GM18861 (cell line): ENCODE data around the gene SMNDC1.

Experiments used
- ATAC-seq: cut with Tn5 transposase; IDR thresholded peaks from one replicate; pipeline ENCODE4 v1.9.1; 2021; ENCODE audit not compliant: unreplicated experiment

The SMNDC1 gene

DNA sequence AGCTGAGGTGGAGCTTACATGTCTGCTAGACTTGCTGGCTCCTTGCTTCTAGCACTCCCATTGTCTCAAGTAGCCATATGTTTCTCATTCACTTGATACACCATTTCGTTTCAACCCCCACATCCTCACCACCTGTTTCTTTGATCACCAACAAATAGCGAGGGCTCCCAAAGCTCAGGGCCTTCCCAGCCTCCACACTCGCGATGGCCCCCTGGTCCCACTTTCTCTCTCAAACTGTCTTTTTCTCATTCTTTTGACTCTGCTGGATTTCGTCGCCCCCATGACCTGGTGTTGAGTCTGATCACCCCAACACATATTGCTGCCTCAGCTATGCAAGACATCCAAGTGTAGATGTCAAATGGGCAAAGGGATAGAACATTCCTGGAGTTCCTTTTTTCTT, 26.0 kb upstream of the SMNDC1 start:
- ATAC-seq, result no peak

DNA sequence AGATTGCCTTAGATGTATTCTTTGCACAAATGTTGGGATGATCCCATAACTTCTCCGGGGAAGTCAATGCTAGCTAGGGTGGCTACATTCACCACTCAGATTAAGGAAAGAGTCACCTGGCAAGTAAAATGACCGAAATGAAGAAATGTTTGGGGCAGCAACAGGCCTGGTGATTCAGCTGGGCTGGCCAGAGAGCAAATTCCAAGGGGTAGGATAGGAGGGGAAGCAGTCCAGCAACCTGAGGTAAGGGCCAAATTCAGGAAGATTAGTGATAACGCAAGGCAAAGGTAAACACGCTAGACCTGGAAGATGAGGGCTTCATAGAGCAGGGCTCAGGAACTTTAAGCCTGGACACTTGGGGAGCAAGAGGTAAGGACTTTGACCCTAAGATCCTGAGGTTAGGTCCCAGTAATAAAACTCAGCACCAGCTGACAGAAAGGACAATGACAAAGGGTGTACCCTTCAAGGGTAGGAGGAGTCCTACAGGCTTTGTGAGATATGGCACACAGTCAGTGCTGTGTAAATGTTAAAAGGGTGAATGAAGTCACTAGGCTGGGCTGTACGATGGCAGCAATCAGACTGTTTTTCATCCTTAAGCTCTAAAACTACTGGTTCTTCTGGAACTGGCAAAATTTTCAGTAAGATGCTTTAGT, 22.7 kb upstream of the SMNDC1 start:
- no peak for ATAC-seq

- ATAC-seq, result no peak
Measured at GRCh38 chr10:110326351-110327032, 21.8 kb upstream of the SMNDC1 start.

DNA sequence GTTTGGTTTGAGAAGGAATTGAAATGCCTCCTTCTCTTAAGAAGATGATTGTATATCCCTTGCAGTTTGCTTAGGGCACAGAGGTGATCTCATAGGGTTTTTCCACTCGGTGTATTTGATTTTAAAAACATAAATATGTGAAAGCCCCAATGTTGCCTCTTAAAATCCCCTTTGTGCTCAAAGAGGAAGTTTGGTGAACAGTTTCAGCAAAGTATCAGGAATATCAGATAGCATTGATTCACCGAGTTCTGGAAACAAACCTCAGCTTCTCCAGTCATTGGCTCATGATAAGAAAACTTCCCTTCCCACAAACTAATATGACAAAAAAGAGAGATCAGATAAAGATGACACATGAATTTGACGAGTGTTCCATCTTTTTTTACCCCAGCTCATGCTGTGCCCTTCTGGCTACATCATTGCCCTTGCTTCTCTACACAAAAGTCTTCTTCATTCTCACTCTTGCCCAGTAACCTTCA, 20.1 kb upstream of the SMNDC1 start:
- ATAC-seq, result peak; percentile 55

DNA sequence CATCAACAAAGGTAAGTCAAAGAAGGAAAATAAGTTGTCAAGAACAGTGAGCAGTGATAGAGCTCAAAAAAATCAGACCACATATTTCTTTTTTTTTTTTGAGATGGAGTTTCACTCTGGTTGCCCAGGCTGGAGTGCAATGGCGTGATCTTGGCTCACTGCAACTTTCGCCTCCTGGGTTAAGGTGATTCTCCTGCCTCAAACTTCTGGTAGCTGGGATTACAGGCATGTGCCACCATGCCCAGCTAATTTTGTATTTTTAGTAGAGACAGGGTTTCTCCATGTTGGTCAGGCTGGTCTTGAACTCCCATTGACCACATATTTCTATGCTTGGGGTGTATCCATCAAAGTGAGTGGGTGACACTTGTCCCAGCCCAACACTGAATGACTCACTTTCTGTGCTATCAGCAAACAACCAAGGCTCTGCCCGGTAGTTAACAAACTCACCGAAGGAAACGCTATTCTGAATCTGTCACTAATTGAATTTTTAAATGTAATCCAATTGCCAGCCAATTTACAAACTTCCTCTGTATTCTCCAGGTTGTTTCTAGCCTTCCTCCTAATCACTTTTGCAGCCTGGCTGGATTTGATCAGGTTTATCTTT, 19.6 kb upstream of the SMNDC1 start:
- ATAC-seq, result peak; percentile 38

DNA sequence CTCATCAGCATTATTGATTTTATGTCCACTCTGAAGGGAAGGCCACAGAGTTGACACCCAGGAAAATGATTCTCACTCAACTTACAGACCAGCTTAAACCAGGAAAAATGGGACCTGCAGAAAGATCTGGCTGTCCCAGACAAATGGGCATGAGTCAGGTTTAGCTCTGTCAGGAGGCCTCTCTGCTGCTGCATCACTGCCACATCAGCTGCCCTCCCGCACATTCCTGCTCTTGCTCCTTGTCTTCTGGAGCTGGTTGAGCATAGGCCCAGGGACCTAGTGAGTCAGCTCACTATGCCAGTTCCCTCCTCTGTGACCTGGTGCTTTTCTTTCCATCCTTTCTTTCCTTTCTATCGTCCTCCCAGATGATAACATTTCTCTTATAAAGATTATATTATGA, 18.8 kb upstream of the SMNDC1 start:
- no peak for ATAC-seq

- no peak for ATAC-seq
Measured at GRCh38 chr10:110321869-110322620, 17.3 kb upstream of the SMNDC1 start.

- no peak for ATAC-seq
Measured at GRCh38 chr10:110317866-110318850, 13.4 kb upstream of the SMNDC1 start.

DNA sequence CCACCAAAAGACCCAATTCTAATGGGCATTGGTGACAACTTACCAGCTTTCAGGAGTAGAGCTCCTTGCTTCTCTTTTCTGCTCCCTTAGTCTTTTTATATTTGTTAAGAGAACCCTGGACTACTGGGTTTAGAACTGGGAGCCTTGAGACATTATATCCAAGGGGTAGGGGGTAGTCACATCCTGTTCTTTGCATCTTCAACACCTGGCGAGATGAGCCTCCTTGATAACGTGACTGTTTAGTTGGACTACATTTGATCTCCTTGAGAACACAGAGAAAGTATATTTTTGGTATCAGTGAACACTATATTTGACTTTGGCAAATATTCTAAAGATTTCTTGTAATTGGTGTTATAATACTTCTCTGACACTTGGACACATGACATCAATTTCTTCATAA, 9.0 kb upstream of the SMNDC1 start:
- no peak for ATAC-seq

DNA sequence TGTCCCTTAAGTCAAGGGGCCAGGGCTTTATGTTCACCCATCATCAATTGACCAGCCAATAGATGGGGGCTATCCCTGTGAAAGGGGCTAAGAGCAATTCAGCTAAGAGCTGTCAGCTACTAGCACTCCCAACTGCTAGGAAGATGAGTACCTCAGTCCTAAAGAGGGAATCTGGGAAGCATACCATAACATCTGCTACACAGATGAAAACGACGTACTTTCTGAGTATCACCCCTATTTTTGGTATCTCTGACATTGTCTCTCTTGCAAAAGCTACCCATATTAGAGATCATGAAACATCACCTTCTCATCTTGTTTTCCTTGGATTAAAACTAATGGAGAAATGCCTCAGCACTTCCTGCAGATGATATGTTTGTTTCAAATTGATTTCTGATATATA, 7.5 kb upstream of the SMNDC1 start:
- no peak for ATAC-seq

GRCh38 chr10:110311357-110311949, 6.7 kb upstream of the SMNDC1 start:
- ATAC-seq, result peak; percentile 66

DNA sequence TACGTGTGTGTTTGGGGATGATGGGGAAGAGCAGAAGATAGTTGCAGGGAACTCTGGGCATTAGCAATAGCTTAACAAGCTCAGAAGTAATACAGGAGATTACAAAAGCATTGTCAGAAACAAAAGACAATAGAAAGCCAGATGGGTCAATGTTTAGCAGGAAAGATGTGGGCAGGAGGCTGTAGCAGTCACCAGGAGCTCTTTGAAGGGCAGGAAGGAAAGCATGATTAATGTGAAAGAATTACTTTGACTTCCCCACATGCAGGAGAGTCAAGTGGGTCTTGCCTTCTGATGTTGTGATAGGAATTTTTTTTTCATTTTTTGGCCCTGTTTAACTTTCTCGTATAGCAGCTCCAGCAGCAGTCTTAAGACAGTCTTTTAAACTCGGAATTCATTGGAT, 6.0 kb upstream of the SMNDC1 start:
- no peak for ATAC-seq

GRCh38 chr10:110307805-110308204, 3.1 kb upstream of the SMNDC1 start:
- ATAC-seq, result no peak

DNA sequence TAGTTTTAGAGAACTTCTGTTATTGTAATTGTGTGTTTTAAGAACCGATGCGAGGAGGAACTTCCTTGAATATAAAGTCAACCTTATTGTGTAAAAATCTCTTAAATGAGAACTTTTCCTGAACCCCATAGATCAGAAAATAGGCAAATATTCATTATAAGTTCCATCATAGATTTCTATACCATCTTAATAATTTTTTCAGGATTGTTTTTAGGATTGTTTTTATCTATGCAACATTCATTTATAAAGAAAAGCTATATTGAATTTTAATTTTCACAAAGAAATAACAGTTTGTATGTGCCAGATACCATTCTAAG, 1.7 kb upstream of the SMNDC1 start:
- no peak for ATAC-seq

DNA sequence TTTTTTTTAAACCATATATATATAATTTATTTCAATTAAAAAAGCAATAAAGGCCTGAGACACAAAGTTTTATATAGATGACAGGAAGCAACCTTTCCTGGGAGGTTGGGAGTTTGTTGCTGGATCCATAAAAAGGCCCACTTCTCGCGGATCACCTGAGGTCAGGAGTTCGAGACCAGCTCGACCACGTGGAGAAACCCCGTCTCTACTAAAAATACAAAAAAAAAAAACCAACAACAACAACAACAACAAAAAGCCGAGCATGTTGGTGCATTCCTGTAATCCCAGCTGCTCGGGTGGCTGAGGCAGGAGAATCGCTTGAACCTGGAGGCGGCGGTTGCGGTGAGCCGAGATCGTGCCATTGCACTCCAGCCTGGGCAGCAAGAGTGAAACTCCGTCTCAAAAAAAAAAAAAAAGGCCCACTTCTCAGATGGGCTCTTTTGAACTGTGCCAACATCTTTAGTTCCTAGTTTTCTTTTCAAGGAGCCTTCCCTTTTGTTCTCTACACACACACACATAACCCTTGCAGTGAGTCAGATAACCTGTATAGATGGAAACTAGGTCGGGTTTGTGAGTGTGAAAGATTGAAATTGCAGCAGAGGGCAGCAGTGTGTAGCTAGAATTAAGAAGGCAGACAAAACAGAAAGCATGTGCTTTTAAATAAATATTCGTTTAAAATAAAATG, 1.2 kb upstream of the SMNDC1 start:
- ATAC-seq, result peak; percentile 63

DNA sequence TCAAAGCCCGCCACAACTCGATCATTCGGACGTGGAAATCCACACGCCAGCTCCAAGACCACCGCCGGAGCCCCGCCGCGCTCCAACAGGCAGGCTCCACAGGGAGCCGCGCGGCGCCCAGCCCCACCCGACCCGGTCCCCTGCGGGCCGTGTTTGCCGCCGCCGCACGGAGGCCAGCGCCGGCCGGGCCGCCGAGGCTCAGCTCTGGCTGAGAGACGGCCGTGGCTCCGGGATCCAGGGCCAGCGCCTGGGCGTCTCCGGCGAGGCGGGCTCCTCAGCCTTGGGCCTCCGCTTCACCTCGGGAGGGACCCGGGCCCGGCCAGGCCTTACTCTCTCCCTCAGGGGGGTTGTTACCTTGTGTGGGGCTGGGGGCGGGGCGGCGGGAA, 333 bp downstream of the SMNDC1 start:
- ATAC-seq, result peak; percentile 9

- no peak for ATAC-seq
Measured at GRCh38 chr10:110303681-110304080, 1.0 kb downstream of the SMNDC1 start.

GRCh38 chr10:110300486-110300986, 4.2 kb downstream of the SMNDC1 start:
- ATAC-seq, result no peak

- no peak for ATAC-seq
Measured at GRCh38 chr10:110296966-110297365, 7.8 kb downstream of the SMNDC1 start.
